GM18526 (cell line): ENCODE measurements around the gene ADAMTS6.

Source experiments
- POLR2A ChIP-seq: IDR thresholded peaks from 3 replicates; pipeline ENCODE4 v1.6.1; 2011; ENCODE audit not compliant: insufficient read length; ENCODE audit errors: extremely low read depth

Gene ADAMTS6, protein sequence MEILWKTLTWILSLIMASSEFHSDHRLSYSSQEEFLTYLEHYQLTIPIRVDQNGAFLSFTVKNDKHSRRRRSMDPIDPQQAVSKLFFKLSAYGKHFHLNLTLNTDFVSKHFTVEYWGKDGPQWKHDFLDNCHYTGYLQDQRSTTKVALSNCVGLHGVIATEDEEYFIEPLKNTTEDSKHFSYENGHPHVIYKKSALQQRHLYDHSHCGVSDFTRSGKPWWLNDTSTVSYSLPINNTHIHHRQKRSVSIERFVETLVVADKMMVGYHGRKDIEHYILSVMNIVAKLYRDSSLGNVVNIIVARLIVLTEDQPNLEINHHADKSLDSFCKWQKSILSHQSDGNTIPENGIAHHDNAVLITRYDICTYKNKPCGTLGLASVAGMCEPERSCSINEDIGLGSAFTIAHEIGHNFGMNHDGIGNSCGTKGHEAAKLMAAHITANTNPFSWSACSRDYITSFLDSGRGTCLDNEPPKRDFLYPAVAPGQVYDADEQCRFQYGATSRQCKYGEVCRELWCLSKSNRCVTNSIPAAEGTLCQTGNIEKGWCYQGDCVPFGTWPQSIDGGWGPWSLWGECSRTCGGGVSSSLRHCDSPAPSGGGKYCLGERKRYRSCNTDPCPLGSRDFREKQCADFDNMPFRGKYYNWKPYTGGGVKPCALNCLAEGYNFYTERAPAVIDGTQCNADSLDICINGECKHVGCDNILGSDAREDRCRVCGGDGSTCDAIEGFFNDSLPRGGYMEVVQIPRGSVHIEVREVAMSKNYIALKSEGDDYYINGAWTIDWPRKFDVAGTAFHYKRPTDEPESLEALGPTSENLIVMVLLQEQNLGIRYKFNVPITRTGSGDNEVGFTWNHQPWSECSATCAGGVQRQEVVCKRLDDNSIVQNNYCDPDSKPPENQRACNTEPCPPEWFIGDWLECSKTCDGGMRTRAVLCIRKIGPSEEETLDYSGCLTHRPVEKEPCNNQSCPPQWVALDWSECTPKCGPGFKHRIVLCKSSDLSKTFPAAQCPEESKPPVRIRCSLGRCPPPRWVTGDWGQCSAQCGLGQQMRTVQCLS (N-terminal part only)

DNA sequence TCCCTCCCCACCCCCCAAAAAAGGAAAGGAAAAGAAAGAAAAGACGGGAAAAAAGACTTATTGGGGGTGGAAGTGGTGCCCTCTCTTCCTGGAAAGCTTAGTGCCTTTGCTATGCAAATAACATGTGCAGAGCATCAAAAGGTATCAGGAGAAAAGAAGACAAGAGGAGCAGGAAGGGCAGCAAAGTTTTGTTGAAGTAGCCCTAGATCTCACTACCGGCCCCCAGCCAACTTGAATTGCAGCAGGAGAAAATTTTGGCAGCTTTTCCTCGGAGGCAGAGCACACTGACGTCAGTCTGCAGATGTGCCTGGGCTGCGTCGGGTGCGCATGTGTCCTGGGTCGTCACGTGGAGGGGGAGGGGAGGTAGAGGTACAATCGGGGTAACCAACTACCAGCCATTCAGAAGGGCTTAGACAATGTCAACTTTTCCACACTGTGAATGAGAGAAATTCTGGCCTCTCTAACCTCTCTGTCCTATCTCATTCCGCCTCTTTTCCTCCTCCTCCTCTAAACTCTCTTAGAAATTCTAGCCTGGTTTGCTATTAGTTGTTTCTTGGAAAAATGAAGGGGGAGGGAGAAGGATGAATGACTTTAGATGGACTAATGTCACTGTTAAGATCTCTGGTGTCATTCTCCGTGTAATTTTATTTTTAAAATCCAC lies at the start of gene ADAMTS6:
TSS of gene ADAMTS6 (minus strand) at position 286 of the 661 bp plus-strand sequence. CDS start 8,247 bp downstream, outside the sequence.
- TF ChIP-seq POLR2A: peak; percentile 35

DNA sequence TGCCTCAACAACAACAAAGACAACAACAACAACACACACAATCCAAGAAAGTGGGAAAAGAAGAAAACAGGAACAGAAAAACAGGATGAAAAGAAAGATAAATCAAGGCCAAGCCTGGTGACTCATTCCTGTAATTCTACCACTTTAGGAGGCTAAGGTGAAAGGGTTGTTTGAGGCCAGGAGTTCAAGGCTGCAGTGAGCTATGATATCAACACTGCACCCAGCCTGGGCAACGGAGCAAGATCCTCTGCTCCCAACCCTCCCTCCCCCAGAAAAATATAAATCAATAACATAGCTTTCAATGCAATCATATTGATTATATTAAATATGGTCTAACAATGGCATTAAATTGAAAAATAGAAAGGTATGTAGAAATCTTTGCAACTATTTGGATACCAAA lies 49.2 kb upstream of the ADAMTS6 start:
- TF ChIP-seq POLR2A: no peak

DNA sequence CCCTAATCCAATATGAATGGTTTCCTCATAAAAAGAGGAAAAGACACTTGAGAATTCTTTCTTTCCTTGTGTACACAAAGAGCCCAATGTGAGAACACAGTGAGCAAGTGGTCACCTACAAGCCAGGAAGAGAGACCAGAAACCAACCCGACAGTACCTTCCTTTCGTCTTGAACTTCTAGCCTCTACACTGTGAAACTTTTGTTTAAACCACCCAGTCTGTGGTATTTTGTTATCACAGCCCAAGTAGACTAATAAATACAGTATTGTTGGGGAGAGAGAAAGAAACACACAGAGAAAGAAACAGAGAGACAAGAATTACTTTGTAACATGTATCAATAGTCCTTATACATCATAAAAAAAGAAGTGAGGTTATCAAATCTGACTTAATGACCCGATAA lies 44.0 kb upstream of the ADAMTS6 start:
- no peak for TF ChIP-seq POLR2A

DNA sequence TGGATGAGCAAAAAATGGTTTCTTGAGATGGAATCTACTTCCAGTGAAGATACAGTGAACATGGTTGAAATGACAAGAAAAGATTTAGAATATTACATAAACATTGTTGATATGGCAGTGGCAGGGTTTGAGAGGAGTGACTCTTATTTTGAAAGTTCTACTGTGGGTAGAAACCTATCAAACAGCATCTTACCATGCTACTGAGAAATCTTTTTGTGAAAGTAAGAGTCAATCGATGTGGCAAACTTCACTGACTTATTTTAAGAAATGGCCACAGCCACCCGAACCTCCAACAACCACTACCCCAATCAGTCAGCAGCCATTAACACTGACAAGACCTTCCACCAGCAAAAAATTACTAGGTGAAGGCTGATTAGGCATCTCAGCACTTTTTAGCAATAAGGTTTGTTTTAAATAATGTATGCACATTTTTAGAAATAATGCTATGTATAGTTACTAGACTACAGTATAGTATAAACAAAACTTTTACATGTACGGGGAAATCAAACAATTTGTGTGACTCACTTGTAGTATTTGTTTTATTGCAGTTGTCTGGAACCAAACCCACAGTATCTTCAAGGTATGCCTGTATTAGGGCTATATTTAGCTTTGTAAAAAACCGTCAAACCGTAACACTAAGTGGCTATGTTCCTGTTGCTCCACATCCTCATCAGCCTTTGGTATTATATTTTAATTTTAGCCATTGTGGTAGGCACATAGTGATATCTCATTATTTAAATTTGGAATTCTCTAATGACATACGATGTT lies 30.6 kb upstream of the ADAMTS6 start:
- no peak for TF ChIP-seq POLR2A

DNA sequence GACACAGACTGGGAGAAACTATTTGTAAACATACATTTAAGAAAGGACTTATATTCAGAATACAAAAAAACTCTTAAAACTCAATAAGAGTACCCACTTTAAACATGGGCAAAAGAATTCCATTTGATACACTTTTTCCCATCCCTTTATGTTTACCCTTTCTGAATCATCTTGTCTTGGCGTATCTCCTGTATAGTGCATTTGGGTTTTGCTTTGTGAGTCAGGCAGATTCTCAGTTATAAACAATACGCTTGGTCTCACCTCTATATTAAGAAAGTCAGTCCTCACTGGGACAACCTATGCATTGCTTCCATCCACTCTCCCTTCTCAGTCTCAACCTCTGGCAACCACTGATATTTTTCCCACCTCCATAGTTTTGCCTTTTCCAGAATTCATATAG lies 27.3 kb upstream of the ADAMTS6 start:
- TF ChIP-seq POLR2A: no peak

DNA sequence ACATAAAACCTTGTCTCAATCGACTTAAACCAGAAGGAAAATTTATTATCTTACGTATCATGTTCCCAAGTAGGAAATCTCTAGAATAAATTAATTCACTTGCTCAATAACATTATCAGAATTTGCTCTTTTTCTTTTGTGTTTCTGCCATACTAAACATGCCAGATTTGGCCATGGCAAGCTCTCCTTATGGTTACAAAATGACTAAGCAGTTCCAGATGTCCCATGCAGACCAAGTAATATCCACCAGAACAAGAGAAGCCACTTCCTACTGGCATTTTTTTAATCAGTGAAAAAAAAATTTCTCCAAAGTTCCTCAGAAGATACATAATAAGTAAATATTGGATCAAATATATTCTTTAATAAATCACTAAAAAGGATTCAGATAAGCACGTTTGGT lies 25.2 kb upstream of the ADAMTS6 start:
- TF ChIP-seq POLR2A: no peak

DNA sequence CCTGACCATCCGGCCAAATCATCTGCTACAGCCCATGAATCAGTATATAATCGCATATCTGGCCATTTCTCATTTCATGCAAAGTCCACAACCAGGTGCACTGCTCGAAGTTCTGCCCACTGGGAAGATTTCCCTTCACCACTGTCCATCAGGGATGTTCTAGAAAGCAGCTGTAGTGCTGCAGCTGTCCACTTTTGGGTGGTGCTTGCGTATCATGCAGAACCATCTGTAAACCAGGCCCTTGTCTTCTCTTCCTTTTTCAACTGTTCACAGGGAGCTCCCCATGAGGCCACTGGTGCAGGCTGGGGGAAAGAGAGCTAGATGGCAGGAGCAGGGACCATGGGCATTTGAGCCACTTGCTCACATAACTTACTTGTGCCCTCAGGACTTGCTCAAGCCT lies 7.4 kb upstream of the ADAMTS6 start:
- TF ChIP-seq POLR2A: no peak

DNA sequence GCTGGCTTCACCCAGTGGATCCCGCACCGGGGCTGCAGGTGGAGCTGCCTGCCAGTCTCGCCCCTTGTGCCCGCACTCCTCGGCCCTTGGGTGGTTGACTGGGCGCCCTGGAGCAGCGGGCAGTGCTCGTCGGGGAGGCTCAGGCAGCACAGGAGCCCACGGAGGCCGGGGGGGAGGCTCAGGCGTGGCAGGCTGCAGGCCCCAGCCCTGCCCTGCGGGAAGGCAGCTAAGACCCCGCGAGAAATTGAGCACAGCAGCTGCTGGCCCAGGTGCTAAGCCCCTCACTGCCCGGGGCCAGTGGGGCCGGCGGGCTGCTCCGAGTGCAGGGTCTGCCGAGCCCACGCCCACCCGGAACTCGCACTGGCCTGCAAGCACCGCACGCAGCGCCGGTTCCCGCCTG lies 3.7 kb upstream of the ADAMTS6 start:
- TF ChIP-seq POLR2A: no peak

DNA sequence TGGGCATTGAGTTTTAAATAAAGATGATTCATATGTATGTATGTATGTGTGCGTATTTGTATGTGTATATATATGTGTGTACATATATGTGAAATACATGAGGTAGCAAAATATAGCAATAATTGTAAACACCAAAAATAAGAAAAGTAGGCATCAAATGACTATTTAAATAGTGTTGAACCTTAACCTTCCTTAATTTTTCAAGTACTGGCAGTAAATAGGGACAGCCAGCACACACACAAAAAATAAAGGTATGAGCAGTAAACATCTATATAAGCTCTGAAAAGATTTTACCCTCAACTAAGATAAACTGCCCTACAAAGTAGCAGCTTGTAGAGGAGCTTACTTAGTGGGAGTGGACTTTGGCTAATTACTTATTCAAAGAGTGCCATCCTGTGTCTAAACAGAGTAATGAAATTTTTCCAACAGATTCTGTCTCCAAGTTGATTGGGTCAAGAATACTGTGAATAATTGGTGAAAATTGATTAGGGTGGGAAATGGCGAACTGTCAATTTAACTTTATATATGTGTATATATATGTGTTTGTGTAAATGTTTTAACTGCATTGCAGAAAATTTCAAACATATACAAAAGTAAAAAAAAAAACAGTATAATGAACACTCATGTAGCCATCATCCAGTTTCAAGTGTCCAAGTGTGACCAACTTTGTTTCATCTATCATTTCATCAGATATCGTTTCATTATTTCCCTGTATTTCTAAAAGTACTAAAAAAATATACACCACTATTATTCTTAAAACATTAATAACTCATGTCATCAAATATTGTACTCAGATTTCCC lies 2.0 kb upstream of the ADAMTS6 start:
- no peak for TF ChIP-seq POLR2A

DNA sequence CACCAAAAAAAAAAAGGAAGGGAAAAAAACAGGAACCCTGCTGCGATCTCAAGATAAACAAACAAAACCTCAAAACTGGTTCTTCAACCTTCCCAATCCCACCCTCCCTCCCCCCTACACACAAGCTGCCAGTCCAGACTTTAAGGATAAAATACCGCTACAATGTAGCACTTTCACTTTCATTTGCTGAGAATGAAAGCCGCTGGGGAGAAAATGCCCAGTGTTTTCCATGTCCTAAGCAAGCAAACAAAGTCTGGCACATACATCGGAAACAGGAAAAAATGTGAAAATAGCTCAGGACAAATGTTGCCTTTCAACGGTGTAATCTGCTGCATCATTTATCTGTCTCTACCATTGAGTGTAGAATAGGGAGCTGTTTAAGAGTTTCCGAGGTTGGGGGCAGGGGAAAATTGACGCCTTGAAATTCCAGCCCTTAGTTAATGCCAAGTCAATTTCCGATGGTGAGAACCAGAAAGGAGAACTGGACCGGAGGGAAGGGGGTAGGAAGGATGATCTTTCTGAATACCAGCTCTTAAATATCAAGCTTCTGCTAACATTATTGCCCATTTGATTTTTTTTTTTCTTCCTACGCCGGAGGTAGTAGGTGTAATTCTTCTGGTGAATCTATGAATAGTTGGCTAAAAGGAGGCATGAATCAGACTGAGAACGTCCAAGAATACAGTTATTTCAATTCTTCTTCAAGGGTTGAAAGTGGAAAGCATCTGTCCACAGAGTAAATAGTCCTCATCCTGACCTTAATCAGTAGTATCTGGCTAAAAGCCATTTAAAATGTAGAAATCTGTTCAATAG lies 1.2 kb upstream of the ADAMTS6 start:
- no peak for TF ChIP-seq POLR2A

DNA sequence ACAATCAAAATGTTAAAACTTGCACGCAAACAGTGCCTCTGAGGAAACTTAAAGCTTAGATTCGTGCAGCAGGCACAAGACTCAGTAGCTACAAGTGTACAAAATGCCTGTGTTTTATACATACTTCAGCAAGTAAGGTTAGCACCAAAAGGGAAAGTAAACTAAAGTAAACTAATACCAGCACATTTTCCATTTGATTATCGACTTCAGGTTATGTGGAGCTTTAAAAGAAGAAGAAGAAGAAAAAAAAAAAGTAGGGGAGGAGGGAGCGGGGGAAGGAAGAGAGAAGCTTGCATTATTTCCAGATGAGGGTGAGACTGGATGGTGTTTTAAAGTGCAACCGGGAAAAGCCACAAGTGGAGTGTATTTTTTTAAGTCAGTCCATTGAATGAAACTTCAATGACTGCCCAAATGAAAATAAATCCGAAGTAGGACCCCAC lies 596 bp upstream of the ADAMTS6 start:
- no peak for TF ChIP-seq POLR2A

DNA sequence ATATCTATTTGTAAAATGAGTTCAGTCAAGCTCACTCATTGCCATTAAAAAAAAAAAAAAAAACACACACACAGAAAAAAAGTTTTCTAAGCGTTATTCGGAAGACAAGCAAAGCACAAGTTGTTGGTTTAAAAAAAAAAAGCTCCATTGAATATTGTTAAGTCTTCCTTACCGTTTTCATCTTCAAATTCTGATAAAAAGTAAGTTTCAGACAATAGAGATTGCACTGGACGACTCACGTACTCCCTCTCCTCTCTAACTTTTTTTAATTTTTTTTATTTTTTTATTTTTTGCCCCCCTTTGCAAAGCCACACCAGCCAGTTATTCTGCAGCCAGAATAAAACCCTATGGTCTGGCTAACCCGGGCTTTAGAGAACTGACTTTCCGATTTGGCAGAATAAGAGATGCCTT lies 544 bp downstream of the ADAMTS6 start:
- no peak for TF ChIP-seq POLR2A
